ENCODE data around the gene LRRK1. TPM values are rescaled to one million over a fixed set of nuclear protein-coding genes. Genes with fewer than 3 reads are reported as not detected.

The LRRK1 gene
- total and polyA plus RNA-seq, 8 donors: 4.3 to 19.4 (median 11.1) TPM

- Histone ChIP-seq H3K4me1 (no peaks in the 10 kb centered on the region), H3K9me3 (no peaks in the 10 kb centered on the region), H3K27me3 (no peaks in the 10 kb centered on the region), H3K4me3 (no peak overlapping the region), H3K27ac (no peak overlapping the region), H3K36me3 (peaks cover 0 to 14% (median 0%) of the 10 kb centered on the region in 3 donors)
- FAIRE-seq (no peak), ATAC-seq (no peak), DNase-seq (no peak)
- intact Hi-C loops (cut with DNase I): no loop called here
- WGBS, 2 donors: 68 to 78% methylated on average over 10 of the region's 10 CpGs
- TF ChIP-seq, protein P1, sequence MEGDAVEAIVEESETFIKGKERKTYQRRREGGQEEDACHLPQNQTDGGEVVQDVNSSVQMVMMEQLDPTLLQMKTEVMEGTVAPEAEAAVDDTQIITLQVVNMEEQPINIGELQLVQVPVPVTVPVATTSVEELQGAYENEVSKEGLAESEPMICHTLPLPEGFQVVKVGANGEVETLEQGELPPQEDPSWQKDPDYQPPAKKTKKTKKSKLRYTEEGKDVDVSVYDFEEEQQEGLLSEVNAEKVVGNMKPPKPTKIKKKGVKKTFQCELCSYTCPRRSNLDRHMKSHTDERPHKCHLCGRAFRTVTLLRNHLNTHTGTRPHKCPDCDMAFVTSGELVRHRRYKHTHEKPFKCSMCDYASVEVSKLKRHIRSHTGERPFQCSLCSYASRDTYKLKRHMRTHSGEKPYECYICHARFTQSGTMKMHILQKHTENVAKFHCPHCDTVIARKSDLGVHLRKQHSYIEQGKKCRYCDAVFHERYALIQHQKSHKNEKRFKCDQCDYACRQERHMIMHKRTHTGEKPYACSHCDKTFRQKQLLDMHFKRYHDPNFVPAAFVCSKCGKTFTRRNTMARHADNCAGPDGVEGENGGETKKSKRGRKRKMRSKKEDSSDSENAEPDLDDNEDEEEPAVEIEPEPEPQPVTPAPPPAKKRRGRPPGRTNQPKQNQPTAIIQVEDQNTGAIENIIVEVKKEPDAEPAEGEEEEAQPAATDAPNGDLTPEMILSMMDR (IDR thresholded peaks at IDR 0.05): no peak
Measured at GRCh38 chr15:100890051-100890720, 29.0 kb upstream of the LRRK1 start.

DNA sequence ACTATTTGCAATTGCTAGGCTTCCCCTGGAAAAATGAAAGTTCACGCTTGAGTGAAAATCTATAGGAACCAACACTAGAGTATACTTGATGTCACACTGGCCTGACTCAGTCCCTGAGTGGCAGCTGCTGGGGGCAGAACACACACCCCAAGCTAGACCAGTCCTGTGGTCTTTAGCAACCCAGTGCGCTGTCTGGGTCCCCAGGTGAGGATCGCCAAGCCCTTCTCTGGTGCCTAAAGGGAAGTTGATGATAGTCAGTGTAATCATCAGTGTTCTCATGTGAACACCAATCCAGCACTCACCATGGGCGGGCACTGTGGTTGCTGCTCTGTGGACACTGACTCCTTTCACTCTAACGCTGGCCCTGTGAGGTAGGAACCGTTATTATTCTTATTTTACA, 28.3 kb upstream of the LRRK1 start:
- Histone ChIP-seq H3K4me3 (no peak overlapping the region), H3K27ac (no peak overlapping the region), H3K27me3 (no peaks in the 10 kb centered on the region), H3K4me1 (no peaks in the 10 kb centered on the region), H3K9me3 (no peaks in the 10 kb centered on the region), H3K36me3 (peaks cover 0 to 14% (median 0%) of the 10 kb centered on the region in 3 donors)
- ATAC-seq: no peak
- FAIRE-seq: no peak
- no peak for DNase-seq
- TF ChIP-seq, protein P1 (IDR thresholded peaks at IDR 0.05): no peak
- 84 to 87% methylated on average over 6 of the region's 6 CpGs for WGBS, 2 donors
- intact Hi-C loops (cut with DNase I): no loop called here

DNA sequence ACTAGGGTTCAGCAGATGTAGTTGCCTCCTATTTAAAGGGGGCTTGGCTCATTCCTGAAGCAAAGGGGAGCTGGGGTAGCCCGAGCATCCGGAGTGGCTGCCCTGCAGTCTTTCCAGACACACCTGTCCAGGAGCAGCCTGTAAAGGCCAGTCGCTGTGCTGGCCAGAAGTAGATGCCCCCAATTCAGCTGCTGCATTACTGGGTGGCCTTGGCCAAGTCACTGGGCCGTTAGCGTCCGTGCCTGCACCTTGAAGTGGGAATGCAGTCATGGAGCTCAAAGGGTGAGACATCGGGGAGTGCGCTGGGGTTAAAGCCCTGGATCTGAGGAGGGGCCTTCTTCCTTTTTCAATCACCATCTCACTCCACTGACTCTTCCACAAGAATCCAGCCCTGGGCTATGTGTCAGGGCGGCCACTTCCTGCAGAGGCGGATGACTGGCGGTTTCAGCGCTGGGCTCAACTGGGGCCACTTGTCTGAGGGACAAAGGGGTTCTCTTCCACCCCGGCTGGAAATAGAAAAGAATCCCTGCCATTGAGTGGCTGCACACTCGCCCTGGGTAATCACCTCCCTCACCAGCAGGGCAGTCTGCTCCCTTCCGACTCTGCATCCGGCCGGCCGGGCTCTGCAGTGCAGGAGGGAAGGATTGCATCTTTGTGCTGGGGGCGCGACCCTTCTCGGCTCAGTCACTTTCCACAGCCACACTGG, 27.7 kb upstream of the LRRK1 start:
- intact Hi-C loops (cut with DNase I): no loop called here
- FAIRE-seq (no peak), DNase-seq (no peak)

DNA sequence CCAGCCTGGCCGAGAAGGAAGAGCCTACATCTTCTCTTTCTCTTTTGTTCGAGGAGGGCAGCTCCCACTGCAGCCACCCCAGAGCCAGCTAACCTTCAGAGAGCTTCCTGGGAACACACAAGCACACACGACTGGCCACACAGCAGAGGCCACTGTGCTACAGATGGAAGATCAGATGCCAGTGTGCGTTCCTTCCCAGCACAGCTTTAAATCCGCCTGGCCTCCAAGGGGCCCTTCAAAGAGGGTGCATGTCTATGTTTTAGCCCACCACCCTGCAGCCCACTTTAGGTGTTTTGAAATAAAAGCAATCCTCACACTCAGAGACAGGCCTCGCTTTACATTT, 27.2 kb upstream of the LRRK1 start:
- H3K4me1 ChIP-seq: no peaks in the 10 kb centered on the region
- H3K27me3 ChIP-seq: no peaks in the 10 kb centered on the region
- H3K36me3 ChIP-seq: peaks cover 0 to 14% (median 0%) of the 10 kb centered on the region in 3 donors
- DNase-seq (no peak), FAIRE-seq (no peak), ATAC-seq (no peak)
- intact Hi-C loops (cut with DNase I): no loop called here
- TF ChIP-seq, protein P1 (IDR thresholded peaks at IDR 0.05): no peak
- no peak overlapping the region for H3K27ac ChIP-seq
- H3K9me3 ChIP-seq: no peaks in the 10 kb centered on the region
- H3K4me3 ChIP-seq: no peak overlapping the region
- 63 to 76% methylated on average over 6 of the region's 6 CpGs for WGBS, 2 donors

More for the DNA sequence above, 27.7 kb upstream of the LRRK1 start:
- H3K27ac ChIP-seq: no peak overlapping the region
- H3K4me1 ChIP-seq: no peaks in the 10 kb centered on the region
- H3K9me3 ChIP-seq: no peaks in the 10 kb centered on the region
- peaks cover 0 to 14% (median 0%) of the 10 kb centered on the region in 3 donors for H3K36me3 ChIP-seq
- no peaks in the 10 kb centered on the region for H3K27me3 ChIP-seq
- ATAC-seq: no peak
- H3K4me3 ChIP-seq: no peak overlapping the region
- TF ChIP-seq, protein P1 (IDR thresholded peaks at IDR 0.05): no peak
- WGBS, 2 donors: 67 to 86% methylated on average over 18 to 21 of the region's 21 CpGs
